Measurements from ENCODE around the gene CHRNA10. TPM values are rescaled to one million over a fixed set of nuclear protein-coding genes. Genes with fewer than 3 reads are reported as not detected.

CHRNA10 gene
- total RNA-seq, 2 experiments from 2014 or later = 2.4 to 3.2 TPM

DNA sequence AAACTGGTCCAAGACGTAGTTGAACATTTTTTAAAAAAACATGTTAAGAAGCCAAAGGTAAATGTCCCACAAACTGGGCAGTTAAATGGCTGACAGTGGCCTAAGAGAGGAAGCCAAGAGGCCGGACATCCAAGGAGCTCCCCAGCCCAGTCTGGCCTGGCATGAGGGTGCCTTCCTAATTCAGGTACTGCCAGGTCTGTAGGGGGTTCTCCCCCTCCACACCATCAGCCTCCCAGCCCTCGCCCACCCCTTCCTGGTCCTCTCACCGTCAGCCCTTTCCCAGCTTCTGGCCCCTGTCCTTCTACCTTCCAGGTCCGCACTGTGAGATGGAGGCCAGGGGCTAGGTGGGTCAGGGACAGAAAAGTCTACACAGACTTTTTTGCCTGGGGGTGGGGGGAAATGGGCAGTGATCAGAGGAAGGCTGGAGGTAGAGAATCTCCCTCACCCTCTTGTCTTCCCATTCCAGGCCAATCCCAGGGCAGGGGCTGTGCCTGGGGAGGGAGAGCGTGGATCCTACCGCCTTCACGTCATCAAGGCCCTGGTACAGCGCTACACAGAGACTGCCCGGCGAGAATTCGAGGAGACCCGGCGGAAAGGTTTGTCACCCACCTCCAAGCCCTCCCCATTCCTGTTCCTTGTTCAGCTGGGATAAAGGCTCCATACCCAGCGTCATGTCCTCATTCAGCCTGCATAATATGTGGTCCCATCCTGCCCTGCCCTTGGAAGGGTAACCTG is 35.4 kb downstream of the CHRNA10 start:
- no peak for DNase-seq
- no peak overlapping the region for H3K4me3 Mint-ChIP-seq
- POLR2A ChIA-PET = no interaction called here
- ATAC-seq (ENCODE audit: low read depth) = no peak
- no peaks in the 10 kb centered on the region for H3K9me3 Mint-ChIP-seq
- H3K36me3 Mint-ChIP-seq = no peaks in the 10 kb centered on the region
- H3K4me1 Mint-ChIP-seq = no peaks in the 10 kb centered on the region
- H3K27me3 Mint-ChIP-seq = peaks cover 4% of the 10 kb centered on the region
- no peak overlapping the region for H3K27ac Mint-ChIP-seq

DNA sequence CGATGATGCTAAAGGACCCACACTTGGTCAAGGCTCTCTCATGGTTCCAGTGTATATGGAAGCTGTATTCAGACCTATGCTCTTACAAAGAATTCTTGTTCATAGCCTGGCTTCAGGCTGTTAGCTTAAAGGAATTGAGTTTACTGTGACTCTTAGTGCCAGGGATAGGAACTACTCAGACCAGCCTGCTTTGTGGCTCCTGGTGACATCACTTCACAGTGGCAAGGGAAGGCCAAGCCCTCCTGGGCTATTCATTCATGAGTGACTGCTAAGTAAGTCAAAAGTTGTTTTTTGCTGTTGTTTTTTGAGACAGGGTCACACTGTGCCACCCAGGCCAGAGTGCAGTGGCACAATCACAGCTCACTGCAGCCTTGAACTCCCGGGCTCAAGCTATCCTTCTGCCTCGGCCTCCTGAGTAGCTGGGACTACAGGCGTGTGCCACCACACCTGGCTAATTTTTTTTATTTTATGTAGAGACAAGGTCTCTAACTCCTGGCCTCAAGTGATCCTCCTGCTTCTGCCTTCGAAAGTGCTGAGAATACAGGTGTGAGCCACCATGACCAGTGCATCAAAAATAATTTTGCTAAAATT is 39.0 kb downstream of the CHRNA10 start:
- ATAC-seq (ENCODE audit: low read depth) (no peak), DNase-seq (no peak)
- H3K4me3 Mint-ChIP-seq = no peak overlapping the region
- H3K9me3 Mint-ChIP-seq = no peaks in the 10 kb centered on the region
- POLR2A ChIA-PET = no interaction called here
- H3K27ac Mint-ChIP-seq = no peak overlapping the region
- H3K4me1 Mint-ChIP-seq = no peaks in the 10 kb centered on the region
- H3K27me3 Mint-ChIP-seq = peaks cover 4% of the 10 kb centered on the region
- H3K36me3 Mint-ChIP-seq = no peaks in the 10 kb centered on the region

DNA sequence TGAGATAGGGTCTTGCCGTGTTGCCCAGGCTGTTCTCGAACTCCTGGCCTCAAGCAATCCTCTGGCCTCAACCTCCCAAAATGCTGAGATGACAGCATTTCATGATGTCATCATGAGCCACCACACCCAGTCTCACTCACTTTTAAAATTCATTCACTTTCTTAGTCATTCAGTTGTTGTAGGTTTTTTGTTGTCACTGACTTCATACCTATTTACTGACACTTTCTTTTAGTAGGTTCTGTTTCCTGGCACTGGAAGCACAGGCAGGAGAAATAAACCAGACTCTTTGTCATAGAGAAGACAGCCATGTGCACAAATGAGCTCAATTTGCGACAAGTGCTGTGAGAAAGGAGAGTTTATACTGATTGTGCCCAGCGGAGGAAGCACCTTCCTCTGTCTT is 39.9 kb downstream of the CHRNA10 start:
- peaks cover 4% of the 10 kb centered on the region for H3K27me3 Mint-ChIP-seq
- DNase-seq (no peak), ATAC-seq (ENCODE audit: low read depth) (no peak)
- H3K4me1 Mint-ChIP-seq = peaks cover 3% of the 10 kb centered on the region
- no peak overlapping the region for H3K4me3 Mint-ChIP-seq
- no peaks in the 10 kb centered on the region for H3K36me3 Mint-ChIP-seq
- no peak overlapping the region for H3K27ac Mint-ChIP-seq
- POLR2A ChIA-PET = no interaction called here
- H3K9me3 Mint-ChIP-seq = no peaks in the 10 kb centered on the region

DNA sequence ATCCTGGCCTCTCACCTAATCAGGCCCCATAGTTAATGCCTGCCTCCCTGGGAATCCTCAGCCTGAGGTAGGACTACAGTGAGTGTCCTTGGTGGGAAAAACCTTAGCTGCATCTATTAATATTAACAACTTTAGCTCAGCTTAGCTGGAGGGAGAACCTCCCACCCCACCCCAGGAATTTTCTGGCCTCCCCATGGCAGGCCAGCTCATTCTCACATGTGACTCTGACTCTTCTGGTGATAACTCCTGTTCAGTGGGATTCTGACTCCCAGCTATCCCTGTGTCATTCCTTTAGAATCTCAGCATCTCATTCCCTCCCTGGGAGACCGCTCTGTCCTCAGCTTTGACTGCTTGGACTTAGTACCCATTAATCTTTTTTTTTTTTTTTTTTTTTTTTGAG is 43.9 kb downstream of the CHRNA10 start:
- Mint-ChIP-seq H3K27me3 (no peaks in the 10 kb centered on the region), H3K27ac (no peak overlapping the region), H3K36me3 (no peaks in the 10 kb centered on the region), H3K4me3 (no peak overlapping the region), H3K4me1 (peaks cover 3% of the 10 kb centered on the region), H3K9me3 (no peaks in the 10 kb centered on the region)
- no peak for ATAC-seq (ENCODE audit: low read depth)
- no peak for DNase-seq
- POLR2A ChIA-PET = no interaction called here

DNA sequence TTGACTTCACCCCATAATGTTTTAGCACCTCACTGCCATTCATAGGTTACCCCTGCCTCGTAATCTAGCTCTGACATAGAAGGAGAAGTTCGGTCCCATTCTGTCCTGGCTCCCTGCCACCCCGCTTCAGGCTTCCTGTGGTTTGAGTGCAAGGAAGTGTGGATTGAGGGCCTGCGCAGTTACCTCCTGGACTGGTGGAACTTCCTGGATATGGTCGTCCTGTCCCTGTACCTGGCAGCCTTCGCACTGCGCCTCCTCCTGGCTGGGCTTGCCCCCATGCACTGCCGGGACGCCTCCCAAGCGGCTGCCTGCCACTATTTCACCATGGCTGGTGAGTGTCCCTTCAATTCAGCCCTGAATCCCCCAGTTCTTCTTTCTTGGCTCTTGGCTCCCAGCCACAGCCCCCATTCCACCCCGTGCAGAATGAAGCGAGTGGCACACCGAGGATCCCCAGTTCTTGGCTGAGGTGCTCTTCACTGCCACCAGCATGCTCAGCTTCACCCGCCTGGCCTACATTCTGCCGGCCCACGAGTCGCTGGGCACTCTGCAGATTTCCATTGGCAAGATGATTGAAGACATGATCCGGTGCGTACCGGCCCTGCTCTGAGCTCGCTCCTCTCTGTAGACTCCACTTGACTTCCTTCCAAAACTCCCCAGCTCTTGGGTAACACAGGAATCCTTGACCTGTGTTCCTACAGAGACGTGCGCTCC is 44.8 kb downstream of the CHRNA10 start:
- no peak for DNase-seq
- Mint-ChIP-seq H3K27ac (no peak overlapping the region), H3K36me3 (no peaks in the 10 kb centered on the region), H3K9me3 (no peaks in the 10 kb centered on the region), H3K4me1 (peaks cover 3% of the 10 kb centered on the region), H3K27me3 (no peaks in the 10 kb centered on the region), H3K4me3 (no peak overlapping the region)
- POLR2A ChIA-PET = no interaction called here
- ATAC-seq (ENCODE audit: low read depth) = no peak

DNA sequence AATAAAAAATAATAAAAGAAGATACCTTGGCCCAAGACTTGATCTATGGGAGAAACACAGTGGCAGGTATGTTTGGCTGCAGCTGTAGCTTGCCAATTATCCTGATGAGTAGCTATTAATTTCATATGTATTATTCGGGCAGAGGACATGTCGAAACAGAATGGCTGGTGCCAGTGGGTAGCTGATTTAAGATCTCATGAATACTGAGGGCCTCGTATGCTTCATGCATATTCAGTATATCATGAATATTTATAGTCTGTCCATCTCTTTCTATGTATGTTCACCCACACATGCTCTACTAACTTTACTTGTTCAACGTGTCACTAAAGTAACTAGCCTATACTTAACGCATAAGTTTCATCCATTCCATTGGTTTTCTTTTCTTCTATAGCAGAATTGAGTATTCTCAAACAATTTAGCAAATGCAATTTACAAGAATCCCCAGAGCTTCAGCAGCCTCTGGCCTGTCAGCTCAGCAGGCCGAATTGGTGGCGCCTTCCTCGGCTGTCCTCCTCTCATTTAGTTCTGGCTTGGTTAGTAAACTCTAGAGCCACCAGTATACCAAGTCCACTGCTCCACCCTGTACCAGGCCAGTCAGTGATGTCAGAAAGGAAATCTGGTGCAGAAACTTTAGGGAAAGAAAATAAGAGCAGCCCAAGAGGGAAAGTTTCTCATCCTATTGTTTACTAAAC is 47.3 kb downstream of the CHRNA10 start:
- Mint-ChIP-seq H3K36me3 (no peaks in the 10 kb centered on the region), H3K9me3 (no peaks in the 10 kb centered on the region), H3K27me3 (peaks cover 2% of the 10 kb centered on the region), H3K4me1 (peaks cover 3% of the 10 kb centered on the region), H3K4me3 (no peak overlapping the region), H3K27ac (no peak overlapping the region)
- DNase-seq (no peak), ATAC-seq (ENCODE audit: low read depth) (no peak)
- POLR2A ChIA-PET = no interaction called here

DNA sequence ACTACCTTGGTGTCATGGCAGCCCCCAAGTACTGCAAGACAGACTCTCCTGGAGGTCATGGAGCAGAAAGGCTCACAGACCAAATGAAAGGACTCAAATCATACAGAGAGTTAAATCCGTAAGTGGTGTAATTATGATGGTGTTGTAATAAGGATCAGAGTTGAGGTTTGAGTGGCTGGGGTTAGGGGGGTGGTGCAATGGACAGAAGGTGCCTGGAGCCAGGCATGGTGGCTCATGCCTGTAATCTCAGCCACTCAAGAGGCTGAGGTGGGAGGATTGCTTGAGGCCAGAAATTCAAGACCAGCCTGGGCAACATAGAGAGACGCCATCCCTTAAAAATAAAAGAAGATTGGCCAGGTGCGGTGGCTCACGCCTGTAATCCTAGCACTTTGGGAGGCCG is 48.1 kb downstream of the CHRNA10 start:
- H3K27ac Mint-ChIP-seq = no peak overlapping the region
- no peaks in the 10 kb centered on the region for H3K9me3 Mint-ChIP-seq
- H3K36me3 Mint-ChIP-seq = no peaks in the 10 kb centered on the region
- ATAC-seq (ENCODE audit: low read depth) (no peak), DNase-seq (no peak)
- peaks cover 2% of the 10 kb centered on the region for H3K27me3 Mint-ChIP-seq
- peaks cover 3% of the 10 kb centered on the region for H3K4me1 Mint-ChIP-seq
- H3K4me3 Mint-ChIP-seq = no peak overlapping the region
- POLR2A ChIA-PET = no interaction called here

DNA sequence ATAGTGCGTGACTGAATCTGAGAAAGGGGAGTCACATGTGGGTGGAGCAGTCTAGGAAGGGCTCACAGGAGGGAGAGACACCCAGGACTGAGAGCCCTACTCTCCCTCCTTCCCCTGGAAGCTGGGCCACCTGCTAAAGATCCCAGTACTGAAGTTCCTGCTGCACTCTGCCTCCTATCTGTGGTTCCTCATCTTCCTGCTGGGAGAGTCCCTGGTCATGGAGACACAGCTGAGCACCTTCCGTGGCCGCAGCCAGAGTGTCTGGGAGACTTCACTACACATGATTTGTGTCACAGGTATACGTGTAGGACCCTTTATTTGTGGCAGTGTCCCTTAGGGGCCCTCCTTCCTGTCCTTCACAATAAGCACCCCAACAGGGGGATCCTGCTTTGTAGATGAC is 48.7 kb downstream of the CHRNA10 start:
- POLR2A ChIA-PET = no interaction called here
- H3K27ac Mint-ChIP-seq = no peak overlapping the region
- H3K36me3 Mint-ChIP-seq = no peaks in the 10 kb centered on the region
- no peaks in the 10 kb centered on the region for H3K9me3 Mint-ChIP-seq
- DNase-seq (no peak), ATAC-seq (ENCODE audit: low read depth) (no peak)
- H3K4me3 Mint-ChIP-seq = no peak overlapping the region
- H3K27me3 Mint-ChIP-seq = peaks cover 2% of the 10 kb centered on the region
- peaks cover 3% of the 10 kb centered on the region for H3K4me1 Mint-ChIP-seq

DNA sequence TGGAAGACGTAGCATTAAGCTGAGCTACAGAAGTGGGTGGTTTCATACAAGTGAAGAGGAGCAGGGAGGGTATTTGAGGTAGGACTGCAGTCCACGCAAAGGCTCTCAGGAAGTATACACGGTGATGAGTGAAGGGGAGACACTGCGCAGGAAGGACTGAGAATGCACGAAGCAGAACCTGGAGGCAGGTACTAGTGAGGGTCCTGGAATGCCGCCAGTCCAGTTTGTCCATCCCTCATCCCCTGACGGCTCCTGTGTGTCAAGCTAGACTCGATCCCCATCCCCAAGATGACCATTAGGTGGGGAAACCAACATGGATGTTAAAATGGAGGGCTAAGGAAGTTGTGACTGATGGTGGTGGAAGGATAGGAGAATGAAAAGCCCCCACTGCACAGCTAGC is 53.2 kb downstream of the CHRNA10 start:
- DNase-seq (no peak), ATAC-seq (ENCODE audit: low read depth) (no peak)
- no peak overlapping the region for H3K4me3 Mint-ChIP-seq
- no peaks in the 10 kb centered on the region for H3K36me3 Mint-ChIP-seq
- H3K9me3 Mint-ChIP-seq = no peaks in the 10 kb centered on the region
- POLR2A ChIA-PET = no interaction called here
- no peak overlapping the region for H3K27ac Mint-ChIP-seq
- peaks cover 2% of the 10 kb centered on the region for H3K27me3 Mint-ChIP-seq
- peaks cover 8% of the 10 kb centered on the region for H3K4me1 Mint-ChIP-seq

DNA sequence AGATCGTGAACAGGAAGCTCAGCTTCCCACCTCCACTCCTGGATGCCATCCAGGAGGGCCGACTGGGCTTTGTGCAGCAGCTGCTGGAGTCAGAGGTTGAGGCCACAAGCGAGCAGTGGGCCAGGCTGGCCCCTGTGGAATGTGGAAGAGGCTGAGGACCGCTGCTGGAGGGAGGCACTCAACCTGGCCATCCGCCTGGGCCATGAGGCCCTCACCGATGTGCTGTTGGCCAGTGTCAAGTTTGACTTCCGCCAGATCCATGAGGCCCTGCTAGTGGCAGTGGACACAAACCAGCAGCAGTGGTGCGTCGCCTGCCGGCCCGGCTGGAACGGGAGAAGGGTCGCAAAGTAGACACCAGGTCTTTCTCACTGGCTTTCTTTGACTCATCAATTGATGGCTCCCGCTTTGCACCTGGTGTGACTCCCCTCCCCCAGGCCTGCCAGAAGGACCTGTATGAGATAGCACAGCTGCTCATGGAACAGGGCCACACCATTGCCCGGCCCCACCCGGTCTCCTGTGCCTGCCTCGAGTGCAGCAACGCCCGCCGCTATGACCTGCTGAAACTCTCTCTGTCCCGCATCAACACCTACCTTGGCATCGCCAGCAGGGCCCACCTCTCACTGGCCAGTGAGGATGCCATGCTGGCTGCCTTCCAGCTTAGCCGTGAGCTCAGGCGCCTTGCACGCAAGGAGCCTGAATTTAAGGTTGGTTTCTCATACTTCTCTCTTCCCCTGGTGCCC is 54.3 kb downstream of the CHRNA10 start:
- Mint-ChIP-seq H3K27ac (no peak overlapping the region), H3K4me1 (peaks cover 8% of the 10 kb centered on the region), H3K36me3 (no peaks in the 10 kb centered on the region), H3K4me3 (no peak overlapping the region), H3K27me3 (peaks cover 2% of the 10 kb centered on the region), H3K9me3 (no peaks in the 10 kb centered on the region)
- no peak for DNase-seq
- no peak for ATAC-seq (ENCODE audit: low read depth)
- POLR2A ChIA-PET = no interaction called here

DNA sequence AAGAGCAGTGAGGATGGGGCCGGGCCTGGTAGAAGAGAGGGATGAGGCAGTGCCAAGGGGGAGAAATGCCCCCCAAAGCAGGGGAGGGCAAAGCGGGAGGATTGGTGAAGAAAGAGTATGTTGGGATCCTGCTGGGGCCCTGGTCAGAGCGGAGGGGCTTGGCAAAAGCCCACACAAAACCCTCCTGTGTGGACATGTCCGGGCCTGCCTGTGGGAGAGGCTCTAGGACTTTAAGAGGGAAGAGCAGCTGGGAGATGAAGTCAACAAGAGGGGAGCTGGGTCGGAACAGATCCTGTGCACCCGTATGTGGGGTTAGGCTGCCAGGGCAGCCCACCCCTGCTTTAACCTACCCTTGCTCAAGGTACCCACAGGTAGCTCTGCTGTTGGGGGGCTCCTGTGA is 55.2 kb downstream of the CHRNA10 start:
- H3K4me1 Mint-ChIP-seq = peaks cover 8% of the 10 kb centered on the region
- no peaks in the 10 kb centered on the region for H3K9me3 Mint-ChIP-seq
- peaks cover 2% of the 10 kb centered on the region for H3K27me3 Mint-ChIP-seq
- no peak overlapping the region for H3K27ac Mint-ChIP-seq
- H3K4me3 Mint-ChIP-seq = no peak overlapping the region
- no peaks in the 10 kb centered on the region for H3K36me3 Mint-ChIP-seq
- DNase-seq (no peak), ATAC-seq (ENCODE audit: low read depth) (no peak)
- POLR2A ChIA-PET = no interaction called here

Data from activated naive CD8-positive, alpha-beta T cell treated with anti-CD3 and anti-CD28 coated beads, Interleukin-2, amount 10 ng/mL, durations not matched to agents 7 days and 5 days (primary cell).